ENCODE results near the gene FOXN1.

The FOXN1 gene

GRCh38 chr17:28524476-28525424 is 18.6 kb downstream of the FOXN1 start:
- DNase-seq (ENCODE audit: low spot score) = peak; percentile 78

- no peak for DNase-seq (ENCODE audit: low spot score)
Measured at GRCh38 chr17:28526381-28526780, 20.2 kb downstream of the FOXN1 start.

GRCh38 chr17:28527181-28527681 is 21.1 kb downstream of the FOXN1 start:
- no peak for DNase-seq (ENCODE audit: low spot score)

- no peak for DNase-seq (ENCODE audit: low spot score)
Measured at GRCh38 chr17:28527859-28528258, 21.7 kb downstream of the FOXN1 start.

GRCh38 chr17:28528327-28529012 is 22.3 kb downstream of the FOXN1 start:
- peak; percentile 54 for DNase-seq (ENCODE audit: low spot score)

- DNase-seq (ENCODE audit: low spot score) = no peak
Measured at GRCh38 chr17:28529013-28529400, 22.9 kb downstream of the FOXN1 start.

GRCh38 chr17:28530250-28530649 is 24.1 kb downstream of the FOXN1 start:
- DNase-seq (ENCODE audit: low spot score) = no peak

GRCh38 chr17:28530926-28531325 is 24.8 kb downstream of the FOXN1 start:
- DNase-seq (ENCODE audit: low spot score) = no peak

GRCh38 chr17:28532050-28532960 is 26.2 kb downstream of the FOXN1 start:
- no peak for DNase-seq (ENCODE audit: low spot score)

- peak; percentile 45 for DNase-seq (ENCODE audit: low spot score)
Measured at GRCh38 chr17:28533091-28533807, 27.1 kb downstream of the FOXN1 start.

- no peak for DNase-seq (ENCODE audit: low spot score)
Measured at GRCh38 chr17:28534740-28535375, 28.7 kb downstream of the FOXN1 start.

- no peak for DNase-seq (ENCODE audit: low spot score)
Measured at GRCh38 chr17:28536532-28537218, 30.5 kb downstream of the FOXN1 start.

- DNase-seq (ENCODE audit: low spot score) = no peak
Measured at GRCh38 chr17:28537219-28537610, 31.1 kb downstream of the FOXN1 start.

GRCh38 chr17:28538296-28538895 is 32.2 kb downstream of the FOXN1 start:
- DNase-seq (ENCODE audit: low spot score) = no peak

GRCh38 chr17:28540231-28540630 is 34.1 kb downstream of the FOXN1 start:
- no peak for DNase-seq (ENCODE audit: low spot score)

GRCh38 chr17:28541439-28541838 is 35.3 kb downstream of the FOXN1 start:
- no peak for DNase-seq (ENCODE audit: low spot score)

- DNase-seq (ENCODE audit: low spot score) = no peak
Measured at GRCh38 chr17:28544402-28545140, 38.4 kb downstream of the FOXN1 start.

GRCh38 chr17:28545141-28545503 is 39.0 kb downstream of the FOXN1 start:
- DNase-seq (ENCODE audit: low spot score) = no peak

- DNase-seq (ENCODE audit: low spot score) = no peak
Measured at GRCh38 chr17:28545787-28546415, 39.8 kb downstream of the FOXN1 start.
